ENCODE data around the gene JAZF1. TPM values are rescaled to one million over a fixed set of nuclear protein-coding genes. Genes with fewer than 3 reads are reported as not detected.

JAZF1 gene
- total RNA-seq, 1 donor from 2014 or later = 3.1 TPM

DNA sequence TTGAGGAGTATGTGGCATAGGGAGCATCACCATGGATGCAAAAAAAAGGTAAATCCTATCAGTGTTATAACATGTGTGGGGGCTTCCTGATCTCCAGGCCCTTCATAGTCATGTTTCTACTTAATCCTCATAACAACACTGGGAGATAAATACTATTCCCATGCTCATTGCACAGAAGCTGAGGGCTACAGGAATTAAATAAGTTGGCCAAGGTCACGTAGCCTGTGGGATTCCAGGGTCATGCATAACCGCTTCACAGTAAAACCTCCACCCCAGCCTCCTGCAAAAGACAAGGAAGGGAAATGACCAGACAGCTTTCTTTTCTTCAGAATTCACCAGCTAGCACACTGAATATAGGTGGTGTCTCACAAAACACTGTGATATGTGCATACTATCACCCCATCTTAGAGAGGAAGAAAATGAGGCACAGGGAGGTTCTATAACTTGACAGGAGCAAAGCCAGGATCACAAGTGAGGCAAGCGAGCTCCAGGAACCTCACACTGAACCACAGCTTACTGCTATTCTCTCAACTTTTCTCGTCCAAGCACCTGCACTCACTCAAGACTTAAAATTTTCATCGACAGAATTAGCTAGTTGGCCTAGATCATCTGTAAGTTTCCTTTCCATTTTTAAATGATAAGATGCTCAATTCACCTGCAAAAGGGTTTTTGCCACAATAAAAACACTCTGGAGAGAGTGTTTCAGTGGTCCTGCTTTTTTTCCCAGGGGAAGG is 13.4 kb downstream of the JAZF1 start:
- Mint-ChIP-seq H3K4me1 (peaks cover 5% of the 10 kb centered on the region), H3K27ac (ENCODE audit: unreplicated experiment) (no peak overlapping the region), H3K27me3 (ENCODE audit: low read depth) (no peaks in the 10 kb centered on the region), H3K9me3 (no peaks in the 10 kb centered on the region), H3K4me3 (no peak overlapping the region), H3K36me3 (ENCODE audit: low read depth) (no peaks in the 10 kb centered on the region)
- DNase-seq (ENCODE audit: low read depth, low spot score) = no peak
- no peak for TF ChIP-seq CTCF (conservative IDR thresholded peaks at IDR 0.05)

GRCh38 chr7:28165961-28166955 is 14.3 kb downstream of the JAZF1 start:
- no peaks in the 10 kb centered on the region for H3K9me3 Mint-ChIP-seq
- no peak overlapping the region for H3K27ac Mint-ChIP-seq (ENCODE audit: unreplicated experiment)
- no peak for TF ChIP-seq CTCF (conservative IDR thresholded peaks at IDR 0.05)
- H3K4me1 Mint-ChIP-seq = peaks cover 5% of the 10 kb centered on the region
- H3K4me3 Mint-ChIP-seq = no peak overlapping the region
- no peak for DNase-seq (ENCODE audit: low read depth, low spot score)
- H3K36me3 Mint-ChIP-seq (ENCODE audit: low read depth) = no peaks in the 10 kb centered on the region
- H3K27me3 Mint-ChIP-seq (ENCODE audit: low read depth) = no peaks in the 10 kb centered on the region

GRCh38 chr7:28165261-28165660 is 15.3 kb downstream of the JAZF1 start:
- no peak overlapping the region for H3K4me3 Mint-ChIP-seq
- H3K27ac Mint-ChIP-seq (ENCODE audit: unreplicated experiment) = no peak overlapping the region
- DNase-seq (ENCODE audit: low read depth, low spot score) = no peak
- no peak for TF ChIP-seq CTCF (conservative IDR thresholded peaks at IDR 0.05)
- no peaks in the 10 kb centered on the region for H3K27me3 Mint-ChIP-seq (ENCODE audit: low read depth)
- H3K36me3 Mint-ChIP-seq (ENCODE audit: low read depth) = no peaks in the 10 kb centered on the region
- H3K9me3 Mint-ChIP-seq = no peaks in the 10 kb centered on the region
- H3K4me1 Mint-ChIP-seq = peaks cover 5% of the 10 kb centered on the region

- H3K4me3 Mint-ChIP-seq = no peak overlapping the region
- no peaks in the 10 kb centered on the region for H3K9me3 Mint-ChIP-seq
- no peak overlapping the region for H3K27ac Mint-ChIP-seq (ENCODE audit: unreplicated experiment)
- DNase-seq (ENCODE audit: low read depth, low spot score) = no peak
- H3K27me3 Mint-ChIP-seq (ENCODE audit: low read depth) = no peaks in the 10 kb centered on the region
- peaks cover 5% of the 10 kb centered on the region for H3K4me1 Mint-ChIP-seq
- no peaks in the 10 kb centered on the region for H3K36me3 Mint-ChIP-seq (ENCODE audit: low read depth)
- TF ChIP-seq CTCF (conservative IDR thresholded peaks at IDR 0.05) = no peak
These were observed 16.6 kb downstream of the JAZF1 start for GRCh38 chr7:28163949-28164348.

DNA sequence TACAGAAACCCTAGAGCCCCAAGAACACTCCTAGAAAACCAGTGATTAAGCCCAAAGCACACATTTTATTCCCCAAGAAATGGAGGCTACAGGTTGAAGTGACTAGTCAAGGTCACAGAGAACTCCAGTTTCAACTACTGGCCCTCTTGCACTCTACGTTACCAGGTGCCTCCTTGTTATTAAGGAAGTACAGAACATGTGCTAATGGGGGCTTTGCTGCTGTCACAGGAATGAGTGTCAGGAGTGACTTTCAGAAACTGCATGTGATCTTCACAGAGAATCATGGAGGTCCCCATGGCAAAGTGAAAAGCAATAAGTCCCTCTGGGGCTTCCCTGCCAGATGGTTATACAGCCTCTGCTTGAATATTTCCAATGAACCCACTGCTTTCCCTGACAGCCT is 19.3 kb downstream of the JAZF1 start:
- no peaks in the 10 kb centered on the region for H3K27me3 Mint-ChIP-seq (ENCODE audit: low read depth)
- H3K4me3 Mint-ChIP-seq = no peak overlapping the region
- peaks cover 5% of the 10 kb centered on the region for H3K4me1 Mint-ChIP-seq
- DNase-seq (ENCODE audit: low read depth, low spot score) = no peak
- TF ChIP-seq CTCF (conservative IDR thresholded peaks at IDR 0.05) = no peak
- no peak overlapping the region for H3K27ac Mint-ChIP-seq (ENCODE audit: unreplicated experiment)
- no peaks in the 10 kb centered on the region for H3K36me3 Mint-ChIP-seq (ENCODE audit: low read depth)
- no peaks in the 10 kb centered on the region for H3K9me3 Mint-ChIP-seq
